Thoracic aorta (tissue), 2 donors: ENCODE results near the gene TUBGCP2. TPM values are rescaled to one million over a fixed set of nuclear protein-coding genes. Genes with fewer than 3 reads are reported as not detected.

ENCODE experiments used
- ATAC-seq: fragments of 150-250 bp; one replicate; pipeline ENCODE4 v1.8.0; 2017; ENCODE audit warnings: low read depth; ENCODE audit not compliant: insufficient number of reproducible peaks, low FRiP score
- DNase-seq: peaks from one replicate; pipeline ENCODE4 v3.0.0-alpha.2; 2020; ENCODE audit warnings: low spot score
- H3K27ac ChIP-seq, 2 donors: fragments of 200-600 bp; sonication (generic); 1 replicate in 1 of 2; 2 replicates in 1 of 2; pipeline ENCODE4 v1.5.1; 2016; ENCODE audit warnings: mild to moderate bottlenecking in 2 of 2, moderate library complexity in 2 of 2
- H3K27me3 ChIP-seq: fragments of 200-600 bp; sonication (generic); replicated peaks from 2 replicates; pipeline ENCODE4 v1.6.0; 2016; ENCODE audit warnings: mild to moderate bottlenecking; ENCODE audit not compliant: insufficient read depth
- H3K36me3 ChIP-seq: fragments of 200-600 bp; sonication (generic); one replicate; pipeline ENCODE4 v1.5.1; 2016
- H3K4me1 ChIP-seq, 2 donors: fragments of 200-600 bp; sonication (generic); 1 replicate in 1 of 2; 2 replicates in 1 of 2; pipeline versions ENCODE4 v1.5.1 to v1.6.0; 2016; ENCODE audit warnings: low read depth in 2 of 2, mild to moderate bottlenecking in 1 of 2; ENCODE audit not compliant: control insufficient read depth in 1 of 2
- H3K4me3 ChIP-seq: fragments of 200-600 bp; sonication (generic); 2 replicates; pipeline ENCODE4 v1.5.1; 2016; ENCODE audit warnings: mild to moderate bottlenecking
- H3K9me3 ChIP-seq: fragments of 200-600 bp; sonication (generic); 2 replicates; pipeline ENCODE4 v1.5.1; 2016
- CTCF ChIP-seq: fragments of 200-600 bp; sonication (generic); IDR thresholded peaks from one replicate; pipeline ENCODE4 v1.5.1; 2019; ENCODE audit warnings: antibody characterized with exemption
- total RNA-seq, 2 donors: library from RNA; depleted of rRNA; stranded (reverse); fragments of >200 nt; gene quantifications; one replicate each; pipeline versions ENCODE4 v1.1.0 to v1.2.3, GENCODE V29; 2016

Gene TUBGCP2
- total RNA-seq, 2 donors from 2014 or later: 51.2 to 65.5 TPM

- peak overlapping the region in 1 of 2 donors; percentile 39 for H3K27ac ChIP-seq
- no peak overlapping the region for H3K4me3 ChIP-seq
- no peak for DNase-seq
- ATAC-seq: no peak
- no peaks in the 10 kb centered on the region for H3K27me3 ChIP-seq
- peaks cover 7 to 30% of the 10 kb centered on the region in 2 donors for H3K4me1 ChIP-seq
- H3K9me3 ChIP-seq: no peaks in the 10 kb centered on the region
- no peak for TF ChIP-seq CTCF
- H3K36me3 ChIP-seq: peaks cover 17% of the 10 kb centered on the region
These were observed 2.6 kb downstream of the TUBGCP2 start for GRCh38 chr10:133306097-133306476.

GRCh38 chr10:133303206-133303605, 5.5 kb downstream of the TUBGCP2 start:
- no peak overlapping the region for H3K4me3 ChIP-seq
- TF ChIP-seq CTCF: no peak
- no peaks in the 10 kb centered on the region for H3K9me3 ChIP-seq
- DNase-seq (no peak), ATAC-seq (no peak)
- H3K36me3 ChIP-seq: peaks cover 40% of the 10 kb centered on the region
- no peak overlapping the region for H3K27ac ChIP-seq
- peaks cover 7 to 25% of the 10 kb centered on the region in 2 donors for H3K4me1 ChIP-seq
- no peaks in the 10 kb centered on the region for H3K27me3 ChIP-seq

- no peak for ATAC-seq
- H3K36me3 ChIP-seq: peaks cover 50% of the 10 kb centered on the region
- no peaks in the 10 kb centered on the region for H3K27me3 ChIP-seq
- H3K4me1 ChIP-seq: peaks cover 3 to 15% of the 10 kb centered on the region in 2 donors
- TF ChIP-seq CTCF: no peak
- no peak for DNase-seq
- no peak overlapping the region for H3K27ac ChIP-seq
- no peak overlapping the region for H3K4me3 ChIP-seq
- H3K9me3 ChIP-seq: no peaks in the 10 kb centered on the region
These were observed 6.4 kb downstream of the TUBGCP2 start for GRCh38 chr10:133302230-133302629.

GRCh38 chr10:133299738-133300137, 8.9 kb downstream of the TUBGCP2 start:
- Histone ChIP-seq H3K9me3 (no peaks in the 10 kb centered on the region), H3K36me3 (peaks cover 71% of the 10 kb centered on the region), H3K27ac (no peak overlapping the region), H3K27me3 (no peaks in the 10 kb centered on the region), H3K4me3 (no peak overlapping the region), H3K4me1 (no peaks in the 10 kb centered on the region)
- DNase-seq (no peak), ATAC-seq (no peak)
- no peak for TF ChIP-seq CTCF

- Histone ChIP-seq H3K27ac (no peak overlapping the region), H3K9me3 (no peaks in the 10 kb centered on the region), H3K4me3 (no peak overlapping the region), H3K27me3 (no peaks in the 10 kb centered on the region), H3K36me3 (peaks cover 73% of the 10 kb centered on the region), H3K4me1 (no peaks in the 10 kb centered on the region)
- no peak for TF ChIP-seq CTCF
- no peak for ATAC-seq
- no peak for DNase-seq
These were observed 9.4 kb downstream of the TUBGCP2 start for GRCh38 chr10:133299224-133299623.
